ENCODE measurements around the gene HAT1.

HAT1 gene

GRCh38 chr2:171882089-171882769 is 40.0 kb upstream of the HAT1 start:
- DNase-seq (ENCODE audit: low read depth): no peak
- no peak overlapping the region for H3K4me3 ChIP-seq (replicated peaks; ENCODE audit: low read depth, low read length)
- no peak for TF ChIP-seq CTCF (IDR thresholded peaks at IDR 0.05; ENCODE audit: low read length, missing control alignments)

GRCh38 chr2:171883275-171883893 is 38.9 kb upstream of the HAT1 start:
- no peak overlapping the region for H3K4me3 ChIP-seq (replicated peaks; ENCODE audit: low read depth, low read length)
- DNase-seq (ENCODE audit: low read depth): no peak
- TF ChIP-seq CTCF (IDR thresholded peaks at IDR 0.05; ENCODE audit: low read length, missing control alignments): no peak

GRCh38 chr2:171889333-171889732 is 32.9 kb upstream of the HAT1 start:
- DNase-seq (ENCODE audit: low read depth): no peak

GRCh38 chr2:171889808-171890207 is 32.5 kb upstream of the HAT1 start:
- DNase-seq (ENCODE audit: low read depth): no peak
- no peak overlapping the region for H3K4me3 ChIP-seq (replicated peaks; ENCODE audit: low read depth, low read length)
- TF ChIP-seq CTCF (IDR thresholded peaks at IDR 0.05; ENCODE audit: low read length, missing control alignments): no peak

More at GRCh38 chr2:171889333-171889732, 32.9 kb upstream of the HAT1 start:
- no peak for TF ChIP-seq CTCF (IDR thresholded peaks at IDR 0.05; ENCODE audit: low read length, missing control alignments)
- no peak overlapping the region for H3K4me3 ChIP-seq (replicated peaks; ENCODE audit: low read depth, low read length)

GRCh38 chr2:171893196-171893823 is 29.0 kb upstream of the HAT1 start:
- no peak for TF ChIP-seq CTCF (IDR thresholded peaks at IDR 0.05; ENCODE audit: low read length, missing control alignments)
- H3K4me3 ChIP-seq (replicated peaks; ENCODE audit: low read depth, low read length): peak overlapping the region; percentile 80
- peak; percentile 36 for DNase-seq (ENCODE audit: low read depth)

GRCh38 chr2:171893824-171894611 is 28.2 kb upstream of the HAT1 start, which contains the start of gene SLC25A12:
SLC25A12 (minus strand) TSS chr2:171894244; CDS start chr2:171894214, 30 bp downstream.
- DNase-seq (ENCODE audit: low read depth): peak; percentile 79

More at GRCh38 chr2:171893824-171894611, 28.2 kb upstream of the HAT1 start, which contains the start of gene SLC25A12:
- peak within 1 kb of the TSS; percentile 80 for H3K4me3 ChIP-seq (replicated peaks; ENCODE audit: low read depth, low read length)
- TF ChIP-seq CTCF (IDR thresholded peaks at IDR 0.05; ENCODE audit: low read length, missing control alignments): no peak
